M059J (cell line): Measurements from ENCODE around the gene ARHGEF1. TPM values are rescaled to one million over a fixed set of nuclear protein-coding genes. Genes with fewer than 3 reads are reported as not detected.

Experiments used
- DNase-seq: peaks from one replicate; pipeline ENCODE4 v3.0.0-alpha.2; 2012; ENCODE audit warnings: low read depth
- total RNA-seq: library from RNA; depleted of rRNA; stranded (reverse); fragments of >200 nt; shearing (Covaris generic); gene quantifications from 2 replicates; pipeline ENCODE4 v1.2.3, GENCODE V29; 2014; rRNA removed

The ARHGEF1 gene
- total RNA-seq, 1 experiment from 2014 or later, result 41.7 TPM

DNA sequence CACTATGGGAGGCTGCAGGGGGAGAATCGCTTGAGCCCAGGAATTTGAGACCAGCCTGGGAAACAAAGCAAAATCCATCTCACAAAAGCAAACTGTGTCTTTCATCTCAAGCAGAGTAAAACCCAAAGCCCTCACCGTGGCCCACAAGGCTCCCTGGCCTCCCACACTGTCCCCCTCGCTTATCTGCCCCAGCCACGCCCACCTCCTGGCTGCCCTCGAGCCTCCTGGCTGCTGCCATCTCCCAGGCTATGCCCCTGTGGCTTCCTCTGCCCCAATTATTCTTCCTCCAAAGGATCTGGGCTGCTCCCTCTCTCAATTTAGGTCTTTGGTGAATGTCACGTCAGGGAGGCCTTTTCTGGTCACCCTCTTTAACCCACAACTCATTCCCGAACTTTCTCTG is 72.5 kb downstream of the ARHGEF1 start:
- no peak for DNase-seq

DNA sequence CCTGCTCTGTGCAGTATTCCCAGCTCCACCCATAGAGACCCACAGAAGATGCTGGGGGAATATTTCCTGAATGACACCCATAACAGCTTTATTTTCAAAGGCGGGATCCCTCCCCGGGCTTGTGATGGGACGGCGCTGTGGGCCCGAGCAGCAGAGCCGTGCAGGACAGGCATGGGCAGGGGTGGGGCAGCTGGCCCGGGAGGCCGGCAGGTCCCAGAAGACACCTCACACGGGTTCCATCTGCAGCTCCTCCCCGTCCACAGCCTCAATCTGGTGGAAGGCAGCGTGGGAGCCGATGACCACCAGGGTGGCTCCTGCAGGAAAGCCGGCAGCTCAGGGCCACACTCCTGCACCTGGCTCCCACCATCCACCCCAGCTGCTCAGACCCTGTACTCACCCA is 73.6 kb downstream of the ARHGEF1 start:
- no peak for DNase-seq

Other genes starting within 250 kb of the ARHGEF1 start
- not detected in 2 replicates for gene CEACAM7, start 194.9 kb upstream of the ARHGEF1 start, total RNA-seq
- gene CEACAM5, start 174.6 kb upstream of the ARHGEF1 start, total RNA-seq, result not detected in 2 replicates
- not detected in 2 replicates for gene CEACAM6, start 127.7 kb upstream of the ARHGEF1 start, total RNA-seq
- not detected in 2 replicates for gene CEACAM3, start 86.6 kb upstream of the ARHGEF1 start, total RNA-seq
- gene LYPD4, start 38.5 kb upstream of the ARHGEF1 start, total RNA-seq, result not detected in 2 replicates
- not detected in 2 replicates for gene DMRTC2, start 38.1 kb upstream of the ARHGEF1 start, total RNA-seq
- gene RPS19, start 22.9 kb upstream of the ARHGEF1 start, total RNA-seq, result 919 and 1,304 TPM in 2 replicates
- 0.12 TPM in 1 of 2 replicates, not detected in the other for gene CD79A, start 5.9 kb upstream of the ARHGEF1 start, total RNA-seq
- not detected in 2 replicates for gene ERFL, start 45.3 kb downstream of the ARHGEF1 start, total RNA-seq
- 237 and 244 TPM in 2 replicates for gene RABAC1, start 76.1 kb downstream of the ARHGEF1 start, total RNA-seq
- gene ATP1A3, start 111.0 kb downstream of the ARHGEF1 start, total RNA-seq, result 0.05 TPM in 1 of 2 replicates, not detected in the other
- 0.07 TPM in 1 of 2 replicates, not detected in the other for gene GRIK5, start 187.0 kb downstream of the ARHGEF1 start, total RNA-seq
- gene ZNF574, start 193.0 kb downstream of the ARHGEF1 start, total RNA-seq, result 18.1 and 29.9 TPM in 2 replicates
- 0.17 and 0.30 TPM in 2 replicates for gene POU2F2, start 249.3 kb downstream of the ARHGEF1 start, total RNA-seq